Superior temporal gyrus (tissue), 1 donor: ENCODE results near the gene RASL12.
"Not testable (repeated sequence)": the region's sequence is repeated elsewhere in the genome, so short reads cannot be mapped to it uniquely, and the experiment has no call there.

Experiments used
- DNase-seq: peaks from one replicate; pipeline ENCODE4 v3.0.0-alpha.2; 2016; ENCODE audit errors: extremely low spot score

RASL12 gene

DNA sequence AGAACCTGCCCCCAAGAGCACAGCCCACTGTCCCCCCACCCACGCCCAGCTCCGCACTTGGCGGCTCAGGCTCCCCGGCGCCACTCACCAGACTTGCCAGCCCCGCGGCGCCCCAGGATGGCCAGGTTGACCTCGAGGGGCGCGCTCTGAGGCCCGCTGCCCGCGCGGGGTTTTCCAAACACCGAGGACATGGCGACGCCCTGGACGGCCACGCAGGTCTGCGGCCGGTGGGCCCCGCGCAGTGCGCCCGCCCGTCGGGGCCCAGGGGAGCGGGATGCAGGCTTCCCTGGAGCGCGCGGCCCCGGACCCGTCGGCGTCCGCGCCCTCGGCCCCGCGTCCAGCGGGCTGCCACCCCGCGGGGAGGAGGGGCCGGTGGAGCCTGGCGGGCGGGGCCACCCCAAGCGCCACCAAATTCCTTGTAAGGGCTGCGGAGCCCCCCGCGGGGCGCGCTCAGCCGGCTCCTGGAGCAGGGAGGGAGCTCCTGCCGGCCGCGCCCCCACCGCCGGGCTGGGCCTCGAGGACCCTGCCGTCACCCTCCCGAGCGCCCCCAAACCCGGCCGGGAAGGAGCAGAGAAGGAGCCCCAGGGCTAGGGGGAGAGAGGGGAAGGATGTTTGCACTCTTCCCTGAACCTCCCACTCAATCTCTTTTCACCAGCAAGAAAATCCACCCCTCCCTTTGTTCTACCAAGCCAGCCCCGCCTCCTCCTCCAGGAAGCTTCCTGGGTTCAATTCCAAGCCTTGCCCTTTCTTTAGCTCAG lies at the start of gene RASL12:
Gene RASL12, minus strand, starts transcription at position 347 of the 758 bp plus-strand sequence. Its CDS starts 156 bp downstream, at position 191.
- DNase-seq, result no peak

DNA sequence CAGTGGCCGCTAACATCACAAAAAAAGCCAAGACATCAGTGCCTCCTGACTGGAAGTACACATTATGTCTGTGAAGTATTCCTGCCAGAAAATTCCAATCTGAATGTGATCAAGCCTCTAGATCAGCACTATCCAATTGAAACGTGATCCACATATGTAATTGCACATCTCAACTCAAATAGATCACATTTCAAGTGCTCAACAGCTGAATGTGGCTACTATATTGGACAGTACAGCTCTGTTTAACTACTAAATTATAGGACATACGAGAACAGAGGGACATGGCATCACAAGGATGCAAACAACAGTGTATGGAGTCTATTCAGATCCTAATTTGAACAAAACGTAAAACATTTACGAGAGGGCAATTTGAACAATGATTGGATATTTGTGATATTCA lies 47.8 kb upstream of the RASL12 start:
- no peak for DNase-seq

DNA sequence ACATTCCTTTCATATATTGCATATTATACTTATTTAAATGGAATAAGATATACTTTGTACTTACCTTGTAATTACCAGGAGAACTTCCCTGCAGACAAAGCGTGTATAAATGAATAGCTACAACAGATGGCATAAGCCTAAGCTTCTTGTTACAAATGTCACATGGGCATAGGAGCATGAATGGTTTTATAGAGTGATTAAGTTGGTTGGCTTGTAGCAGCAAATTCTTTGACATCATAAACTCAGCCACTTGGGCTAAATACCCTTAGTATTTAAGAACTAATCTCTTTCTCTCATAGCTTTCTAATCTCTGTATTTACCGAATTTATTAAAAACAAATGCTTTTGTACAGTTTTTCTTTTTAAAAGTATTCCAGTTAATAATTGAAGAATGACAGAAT lies 47.3 kb upstream of the RASL12 start, which contains the start of gene UBAP1L:
Gene UBAP1L, minus strand, starts transcription at position 115 of the 400 bp plus-strand sequence. CDS start 8,985 bp downstream, outside the sequence.
- no peak for DNase-seq

DNA sequence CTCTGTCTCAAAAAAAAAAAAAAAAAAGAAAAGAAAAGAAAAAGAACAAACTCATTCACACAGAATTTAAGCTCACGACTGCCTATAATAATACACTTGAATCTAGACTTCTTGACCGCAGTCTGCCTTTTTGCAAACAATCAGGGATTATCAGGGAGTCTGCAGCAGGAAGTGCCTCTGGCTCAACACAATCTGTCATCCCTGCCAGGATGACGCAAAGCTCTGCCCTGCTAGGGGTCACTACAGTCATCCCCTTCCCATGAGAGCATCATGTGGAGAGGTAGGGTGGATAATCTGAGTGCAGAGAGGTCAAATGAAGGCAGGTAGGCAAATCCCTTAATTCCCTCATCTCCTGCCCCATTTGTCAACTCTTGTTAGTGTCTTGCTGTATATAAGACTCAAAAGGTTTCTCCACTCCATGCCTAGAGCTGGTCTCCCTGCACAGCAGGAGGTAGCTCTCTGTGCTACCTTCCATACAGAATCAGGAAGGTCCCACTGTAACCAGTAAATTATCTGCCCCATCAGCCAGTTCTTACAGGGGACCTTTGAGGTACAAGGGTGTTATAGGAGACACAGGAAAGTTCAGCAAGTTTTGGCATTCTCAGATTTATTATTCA lies 43.0 kb upstream of the RASL12 start:
- DNase-seq, result no peak

DNA sequence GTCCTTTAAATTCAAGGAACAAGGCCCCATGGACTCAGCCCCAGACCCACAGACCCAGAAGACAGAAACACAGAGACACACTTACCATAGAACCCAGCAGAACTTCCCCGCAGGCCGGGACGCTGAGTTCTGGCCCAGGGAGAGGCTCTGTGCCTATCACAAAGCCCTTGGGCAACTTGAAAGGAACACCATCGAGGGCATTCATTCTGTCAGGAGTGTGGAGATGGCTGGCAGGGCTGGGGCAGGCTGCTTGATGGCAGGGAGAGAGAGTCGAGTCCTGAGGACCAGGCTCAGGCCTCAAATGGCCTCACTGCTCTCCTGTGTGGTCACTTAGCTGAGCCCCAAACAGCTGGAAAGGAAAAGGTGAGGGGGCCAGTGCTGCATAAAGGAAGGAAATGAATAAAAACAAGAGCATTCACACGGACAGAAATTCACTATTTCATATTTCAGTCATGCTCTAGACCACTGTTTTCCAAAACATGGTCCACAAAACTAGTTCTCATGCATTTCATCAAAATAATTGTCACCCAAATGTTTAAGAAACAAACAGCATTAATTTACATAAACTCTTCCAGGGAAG lies 38.3 kb upstream of the RASL12 start:
- DNase-seq, result no peak

GRCh38 chr15:65105038-65105437 lies 37.2 kb upstream of the RASL12 start:
- no peak for DNase-seq

DNA sequence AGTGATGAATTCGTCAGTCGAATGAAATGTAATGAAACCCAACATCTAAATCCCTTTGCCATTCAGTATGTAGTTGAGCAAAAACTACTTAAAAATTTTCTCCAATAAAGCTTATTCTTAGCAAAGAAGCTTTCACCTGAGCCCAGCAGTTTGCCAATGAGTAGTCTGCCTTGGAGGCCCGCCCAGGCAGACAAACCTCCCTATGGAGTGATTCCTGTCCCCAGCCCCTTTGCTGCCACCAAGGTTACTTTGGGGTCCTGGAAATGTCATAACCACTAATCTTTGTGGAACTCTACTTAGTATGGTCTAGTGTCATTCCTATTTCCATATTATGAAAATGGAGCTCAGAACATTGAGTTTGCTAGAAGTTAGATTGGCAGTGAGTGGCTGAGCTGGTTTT lies 35.1 kb upstream of the RASL12 start:
- no peak for DNase-seq

DNA sequence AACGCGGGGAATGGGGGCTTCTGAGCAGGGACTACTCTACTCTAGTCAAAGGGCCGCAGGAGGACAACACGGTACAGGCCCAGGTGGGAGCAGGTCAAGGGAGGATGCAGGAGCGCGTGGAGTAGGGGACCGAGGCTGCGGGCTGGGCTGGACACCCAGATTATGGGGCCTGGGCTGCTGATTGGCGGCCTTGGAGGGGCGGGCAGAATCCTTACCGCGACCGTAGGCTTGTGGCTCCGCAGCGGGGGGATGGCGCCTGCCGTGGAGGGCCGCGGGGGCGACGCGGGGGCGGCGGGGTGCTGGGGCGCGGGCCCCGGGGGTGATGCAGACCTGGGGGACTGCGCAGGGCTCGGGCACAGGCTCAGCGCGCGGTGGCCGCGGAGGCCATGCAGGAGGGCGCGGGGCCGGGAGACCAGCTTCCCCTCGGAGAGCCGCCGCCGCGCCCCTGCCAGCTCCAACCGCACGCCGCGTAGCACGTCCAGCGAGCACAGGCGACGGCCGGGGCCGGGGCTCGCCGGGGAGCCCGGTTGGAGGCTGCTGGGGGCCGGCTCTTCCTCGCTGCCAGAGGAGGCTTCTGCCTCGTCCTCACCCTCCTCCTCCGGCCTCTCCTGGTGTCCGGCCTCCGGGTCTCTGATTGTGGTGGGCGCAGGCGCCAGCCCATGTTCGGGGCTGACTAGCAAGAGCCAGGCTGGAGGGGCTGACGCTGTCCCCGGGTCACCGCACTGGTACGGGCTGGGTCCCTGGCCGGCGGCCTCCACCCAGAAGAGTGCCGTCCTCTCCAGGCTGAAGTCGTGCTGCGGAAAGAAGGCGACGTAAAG lies 34.3 kb upstream of the RASL12 start:
- DNase-seq, result no peak

GRCh38 chr15:65101411-65101890 lies 33.7 kb upstream of the RASL12 start:
- DNase-seq, result peak; percentile 79

- DNase-seq, result no peak
These were observed 32.7 kb upstream of the RASL12 start for GRCh38 chr15:65100442-65100841.

DNA sequence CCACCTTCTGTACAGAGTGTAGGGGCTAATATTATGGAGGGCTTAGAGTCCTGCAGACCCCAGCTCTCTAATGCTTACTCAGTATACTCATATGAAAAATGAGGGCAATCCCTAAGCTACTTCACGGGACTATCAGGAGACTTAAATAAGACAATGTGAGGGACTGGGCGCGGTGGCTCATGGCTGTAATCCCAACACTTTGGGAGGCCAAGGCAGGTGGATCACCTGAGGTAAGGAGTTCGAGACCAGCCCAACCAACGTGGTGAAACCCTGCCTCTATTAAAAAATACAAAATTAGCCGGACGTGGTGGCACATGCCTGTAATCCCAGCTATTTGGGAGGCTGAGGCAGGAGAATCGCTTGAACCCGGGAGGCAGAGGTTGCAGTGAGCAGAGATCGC lies 32.0 kb upstream of the RASL12 start:
- not testable (repeated sequence) for DNase-seq

GRCh38 chr15:65099336-65099735 lies 31.5 kb upstream of the RASL12 start:
- DNase-seq, result no peak

DNA sequence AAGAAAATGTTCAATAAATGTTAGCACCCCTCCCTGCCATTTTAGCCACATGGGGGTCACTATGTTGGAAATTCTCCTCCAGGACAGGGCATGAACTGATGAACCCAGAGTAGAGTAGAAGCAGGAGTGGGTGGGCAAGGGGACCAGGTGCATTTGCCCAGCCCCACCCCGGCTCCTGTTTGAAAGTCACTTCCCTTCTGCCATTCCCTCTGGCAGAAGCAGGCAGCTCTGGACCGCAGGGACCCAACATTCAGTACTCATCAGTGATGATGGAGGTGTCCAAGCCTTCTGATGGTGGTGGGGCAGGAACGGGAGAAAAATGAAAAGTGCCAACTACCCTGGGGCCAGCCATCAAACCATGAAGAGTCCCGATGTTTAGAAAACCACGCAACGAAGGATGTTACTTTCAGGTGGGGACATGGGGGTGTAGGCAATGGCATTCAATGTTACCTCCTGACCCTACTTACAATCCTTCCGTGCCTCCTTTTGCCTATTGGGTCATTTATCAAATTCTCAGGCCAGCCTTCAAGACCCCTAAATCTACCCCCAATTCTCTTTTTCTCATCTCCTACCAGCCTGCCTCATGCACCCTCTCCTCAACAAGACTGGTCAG lies 30.0 kb upstream of the RASL12 start:
- no peak for DNase-seq

GRCh38 chr15:65096481-65097385 lies 28.9 kb upstream of the RASL12 start:
- DNase-seq, result no peak

DNA sequence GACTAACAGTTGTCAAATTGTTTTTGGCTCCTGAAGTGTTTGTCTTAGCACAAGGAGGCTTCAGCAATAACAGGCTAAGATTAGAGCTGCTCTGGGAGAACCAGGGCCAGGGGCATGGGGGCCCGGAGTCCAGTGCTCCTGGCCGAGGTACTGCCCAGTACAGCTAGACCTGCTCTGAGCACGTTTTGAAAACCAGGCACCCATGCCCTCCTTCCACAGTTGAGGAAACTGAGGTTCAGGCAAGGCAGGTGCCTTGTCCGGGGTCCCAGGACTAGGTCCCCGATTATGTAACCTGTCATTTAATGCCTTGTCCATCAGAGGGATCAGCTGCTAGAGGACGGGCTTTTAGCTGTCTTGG lies 27.9 kb upstream of the RASL12 start:
- DNase-seq, result no peak

DNA sequence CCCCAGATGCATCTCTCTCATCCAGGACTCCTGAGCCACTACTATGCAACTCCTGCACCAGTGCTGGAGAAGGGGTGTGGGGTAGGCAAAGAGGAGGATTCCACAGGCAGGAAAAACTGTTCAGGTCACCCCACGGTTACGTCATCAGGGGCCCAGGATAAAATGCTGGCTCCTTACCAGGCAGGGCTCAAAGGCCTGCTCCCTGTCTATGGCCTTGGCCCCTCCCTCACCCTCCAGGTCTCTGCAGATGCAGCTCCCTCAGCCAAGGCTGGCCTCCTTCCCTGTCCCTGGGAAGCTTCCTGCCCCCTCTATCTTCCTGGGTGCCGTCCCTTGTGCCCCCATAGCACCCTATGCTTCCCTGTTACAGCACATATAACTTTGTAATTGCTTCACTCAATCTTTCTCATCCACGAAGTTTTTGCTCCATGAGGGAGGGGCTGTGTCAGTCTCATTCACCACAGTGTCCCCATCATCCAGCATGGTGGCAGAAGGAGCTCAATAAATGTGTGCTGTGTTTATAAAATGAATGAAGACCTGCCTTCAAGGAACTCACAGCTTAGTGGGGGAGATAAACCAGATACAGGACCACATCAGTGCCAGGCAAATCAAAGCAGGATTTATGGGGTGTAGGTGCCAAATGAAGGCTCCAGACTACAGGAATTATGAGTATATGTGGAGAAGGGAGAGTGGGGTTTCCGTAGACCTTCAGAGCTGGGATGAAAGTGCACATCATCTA lies 27.4 kb upstream of the RASL12 start:
- no peak for DNase-seq

DNA sequence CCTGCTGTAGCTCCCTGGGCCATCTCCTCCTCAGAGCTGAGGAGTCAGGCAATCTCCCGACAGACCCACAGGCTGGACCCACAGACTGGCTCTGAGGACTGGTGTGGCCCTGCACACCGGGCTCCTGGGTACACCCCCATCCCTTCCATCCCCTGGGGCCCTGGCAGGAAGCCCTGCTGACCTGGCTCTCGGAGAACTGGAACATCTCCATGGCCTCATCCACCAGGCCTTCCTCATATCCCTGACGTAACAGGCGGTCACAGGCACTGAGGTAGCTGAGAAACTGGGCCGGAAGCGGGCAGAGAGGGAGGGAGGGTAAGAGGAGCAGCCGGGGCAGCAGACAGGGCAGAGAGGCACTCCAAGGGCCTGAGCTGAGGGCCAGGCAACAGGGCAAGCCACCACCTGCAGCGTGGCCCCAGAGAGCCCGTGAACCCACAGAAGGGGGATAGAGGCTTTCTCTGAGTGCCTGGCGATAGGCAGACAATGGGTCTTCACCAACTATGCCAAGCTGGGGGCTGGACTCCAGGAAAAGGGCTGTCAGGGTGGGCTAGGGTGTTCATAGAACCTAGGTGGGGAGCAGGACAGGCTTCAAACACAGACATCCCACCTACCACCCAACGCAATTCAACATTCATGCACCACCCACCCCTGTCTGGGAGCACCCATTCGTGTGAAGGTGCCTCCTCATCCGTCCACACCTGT lies 26.7 kb upstream of the RASL12 start:
- DNase-seq, result no peak

- not testable (repeated sequence) for DNase-seq
These were observed 26.0 kb upstream of the RASL12 start for GRCh38 chr15:65093793-65094170.
